ENCODE data around the gene FOXO3. TPM values are rescaled to one million over a fixed set of nuclear protein-coding genes. Genes with fewer than 3 reads are reported as not detected.
"Not testable (repeated sequence)": the region's sequence is repeated elsewhere in the genome, so short reads cannot be mapped to it uniquely, and the experiment has no call there.

FOXO3 gene
- total RNA-seq, 4 donors from 2014 or later = 111 to 293 (median 183) TPM

- intact Hi-C loops (cut with DNase I; ENCODE audit: low total_unique reads) (no loop called here), in situ Hi-C loops (cut with MboI; ENCODE audit: low sequenced_read_pairs in 4 of 4) (loop anchor here in 3 of 4 donors (5.0 to 25.0 kb wide), 3 partner anchors 70 to 425 kb away; partner anchors contain the start of genes CEP57L1 (in 1 of the 3), FOXO3 (in 1 of the 3) and SESN1 (in 1 of the 3))
- H3K4me1 ChIP-seq = peaks cover 70 to 72% of the 10 kb centered on the region in 2 donors
- DNase-seq (no peak), ATAC-seq (no peak)
- H3K9me3 ChIP-seq = no peaks in the 10 kb centered on the region
- H3K36me3 ChIP-seq = peaks cover 0 to 19% of the 10 kb centered on the region in 2 donors
- H3K4me3 ChIP-seq = no peak overlapping the region
- H3K27ac ChIP-seq = peak overlapping the region; percentile 89 to 94 (median 92)
- TF ChIP-seq CTCF (IDR thresholded peaks at IDR 0.05 in 4 of 5, conservative IDR thresholded peaks at IDR 0.05 in 1 of 5) (no peak), POLR2A (IDR thresholded peaks at IDR 0.05) (no peak)
- H3K27me3 ChIP-seq = no peaks in the 10 kb centered on the region
These were observed 102.0 kb downstream of the FOXO3 start for GRCh38 chr6:108662702-108663101.

DNA sequence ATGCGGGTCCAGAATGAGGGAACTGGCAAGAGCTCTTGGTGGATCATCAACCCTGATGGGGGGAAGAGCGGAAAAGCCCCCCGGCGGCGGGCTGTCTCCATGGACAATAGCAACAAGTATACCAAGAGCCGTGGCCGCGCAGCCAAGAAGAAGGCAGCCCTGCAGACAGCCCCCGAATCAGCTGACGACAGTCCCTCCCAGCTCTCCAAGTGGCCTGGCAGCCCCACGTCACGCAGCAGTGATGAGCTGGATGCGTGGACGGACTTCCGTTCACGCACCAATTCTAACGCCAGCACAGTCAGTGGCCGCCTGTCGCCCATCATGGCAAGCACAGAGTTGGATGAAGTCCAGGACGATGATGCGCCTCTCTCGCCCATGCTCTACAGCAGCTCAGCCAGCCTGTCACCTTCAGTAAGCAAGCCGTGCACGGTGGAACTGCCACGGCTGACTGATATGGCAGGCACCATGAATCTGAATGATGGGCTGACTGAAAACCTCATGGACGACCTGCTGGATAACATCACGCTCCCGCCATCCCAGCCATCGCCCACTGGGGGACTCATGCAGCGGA is 102.9 kb downstream of the FOXO3 start:
- H3K4me3 ChIP-seq; H3K27me3 ChIP-seq; DNase-seq; intact Hi-C loops (cut with DNase I; ENCODE audit: low total_unique reads); ATAC-seq; H3K9me3 ChIP-seq: not testable (repeated sequence)
- Histone ChIP-seq H3K36me3 (peaks cover 0 to 24% of the 10 kb centered on the region in 2 donors), H3K27ac (peak overlapping the region; percentile 89 to 94 (median 92)), H3K4me1 (peaks cover 77 to 79% of the 10 kb centered on the region in 2 donors)
- in situ Hi-C loops (cut with MboI; ENCODE audit: low sequenced_read_pairs in 4 of 4) = loop anchor here in 3 of 4 donors (5.0 to 25.0 kb wide), 3 partner anchors 71 to 424 kb away; partner anchors contain the start of genes CEP57L1 (in 1 of the 3), FOXO3 (in 1 of the 3) and SESN1 (in 1 of the 3)

- DNase-seq (no peak), ATAC-seq (no peak)
- peaks cover 78 to 80% of the 10 kb centered on the region in 2 donors for H3K4me1 ChIP-seq
- peak overlapping the region in 1 of 4 donors; percentile 15 for H3K4me3 ChIP-seq
- H3K27me3 ChIP-seq = no peaks in the 10 kb centered on the region
- peaks cover 0 to 25% of the 10 kb centered on the region in 2 donors for H3K36me3 ChIP-seq
- H3K9me3 ChIP-seq = no peaks in the 10 kb centered on the region
- H3K27ac ChIP-seq = peak overlapping the region; percentile 3 to 66 (median 38)
- intact Hi-C loops (cut with DNase I; ENCODE audit: low total_unique reads) (loop anchor here (5.0 kb wide), 1 partner anchor 427 kb away; the partner anchor contains the start of gene SESN1), in situ Hi-C loops (cut with MboI; ENCODE audit: low sequenced_read_pairs in 4 of 4) (loop anchor here in 2 of 4 donors (25.0 kb wide), 2 partner anchors 103 to 422 kb away; partner anchors contain the start of genes CEP57L1 (in 1 of the 2), FOXO3 (in 1 of the 2) and SESN1 (in 1 of the 2))
- TF ChIP-seq CTCF (IDR thresholded peaks at IDR 0.05 in 4 of 5, conservative IDR thresholded peaks at IDR 0.05 in 1 of 5) (no peak), POLR2A (IDR thresholded peaks at IDR 0.05) (no peak)
These were observed 104.9 kb downstream of the FOXO3 start for GRCh38 chr6:108665495-108666196.

DNA sequence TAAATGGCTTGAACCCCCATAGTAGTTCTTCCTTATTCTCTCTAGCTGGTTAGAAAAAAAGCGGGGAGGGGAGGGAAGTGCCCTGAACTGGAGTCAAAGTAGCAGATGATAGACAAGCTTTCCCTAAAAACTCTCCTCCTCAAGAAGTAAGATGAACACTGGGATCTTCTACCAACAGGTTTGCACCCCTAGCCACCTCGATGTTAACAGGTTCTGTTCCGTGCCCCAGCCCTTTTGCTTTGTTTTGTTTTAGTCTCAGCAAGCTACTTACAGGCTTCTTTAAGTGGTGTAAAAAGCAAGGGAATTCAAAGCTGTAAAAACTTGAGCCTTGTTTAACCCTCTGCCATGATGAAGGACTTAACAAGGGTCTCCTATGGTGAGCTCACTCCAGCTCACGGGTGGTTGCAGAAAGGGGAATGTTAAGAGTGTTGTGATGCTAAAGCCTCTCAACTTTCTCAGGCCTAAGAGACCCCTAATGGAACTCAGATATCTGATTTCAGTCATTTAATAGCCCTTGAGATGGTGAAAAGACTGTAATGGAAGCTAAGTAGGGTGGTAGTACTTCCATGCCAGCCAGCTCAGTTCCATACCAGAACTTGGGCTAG is 106.0 kb downstream of the FOXO3 start:
- DNase-seq (no peak), ATAC-seq (no peak)
- Histone ChIP-seq H3K36me3 (peaks cover 0 to 25% of the 10 kb centered on the region in 2 donors), H3K4me3 (peak overlapping the region in 2 of 4 donors; percentile 22 to 33), H3K9me3 (no peaks in the 10 kb centered on the region), H3K4me1 (peaks cover 80 to 83% of the 10 kb centered on the region in 2 donors), H3K27ac (peak overlapping the region; percentile 49 to 72 (median 65)), H3K27me3 (no peaks in the 10 kb centered on the region)
- TF ChIP-seq CTCF (IDR thresholded peaks at IDR 0.05 in 4 of 5, conservative IDR thresholded peaks at IDR 0.05 in 1 of 5) (no peak), POLR2A (IDR thresholded peaks at IDR 0.05) (no peak)
- in situ Hi-C loops (cut with MboI; ENCODE audit: low sequenced_read_pairs in 4 of 4) (loop anchor here in 2 of 4 donors (25.0 kb wide), 2 partner anchors 104 to 421 kb away; partner anchors contain the start of genes CEP57L1 (in 1 of the 2), FOXO3 (in 1 of the 2) and SESN1 (in 1 of the 2)), intact Hi-C loops (cut with DNase I; ENCODE audit: low total_unique reads) (loop anchor here (5.0 kb wide), 1 partner anchor 426 kb away; the partner anchor contains the start of gene SESN1)

Data from gastrocnemius medialis (tissue), 4 donors.